B cell (primary cell): ENCODE data around the gene EPB41L4B. TPM values are rescaled to one million over a fixed set of nuclear protein-coding genes. Genes with fewer than 3 reads are reported as not detected.

ENCODE experiments used
- ATAC-seq: fragments of 200-7000 bp; cut with Tn5 transposase; one replicate; pipeline ENCODE4 v1.10.0; 2021; ENCODE audit warnings: low read depth, mild to moderate bottlenecking, moderate number of reproducible peaks, moderate library complexity
- CTCF ChIA-PET: fragments of 350-600 bp; sonication (Branson Sonifier 250); formaldehyde crosslinking; loops from one replicate; lab custom pipeline; 2021; ENCODE audit warnings: antibody characterized with exemption, inconsistent platforms; lab: Charles Lee
- POLR2A ChIA-PET: fragments of 350-600 bp; sonication (Branson Sonifier 250); formaldehyde crosslinking; loops from one replicate; lab custom pipeline; 2021; ENCODE audit warnings: antibody characterized with exemption; lab: Charles Lee
- DNase-seq: peaks from one replicate; pipeline ENCODE4 v3.0.0; 2013
- H2AFZ ChIP-seq: 2 replicates; pipeline ENCODE4 v1.6.1; 2012; ENCODE audit warnings: mild to moderate bottlenecking, low read depth, low read length; ENCODE audit not compliant: insufficient read depth, poor library complexity, severe bottlenecking
- H3K27ac ChIP-seq, 2 donors: 1 replicate in 1 of 2; 2 replicates in 1 of 2; pipeline ENCODE4 v1.5.1; 2012 to 2013; ENCODE audit warnings: low read length in 2 of 2, mild to moderate bottlenecking in 2 of 2, moderate library complexity in 1 of 2
- H3K27me3 ChIP-seq, 4 experiments: fragments of 200-600 bp in 1 of 4; sonication (generic) in 1 of 4; replicated peaks in 1 of 4; 1 replicate in 2 of 4; 2 replicates in 2 of 4; pipeline versions ENCODE4 v1.6.1 to v1.7.0; 2013 to 2016; ENCODE audit warnings: low read length in 3 of 4, mild to moderate bottlenecking in 2 of 4, mixed read lengths in 1 of 4, moderate library complexity in 1 of 4; ENCODE audit not compliant: insufficient read depth in 4 of 4, control insufficient read depth in 3 of 4; ENCODE audit errors: control extremely low read depth in 1 of 4
- H3K36me3 ChIP-seq, 2 experiments: replicated peaks in 1 of 2; 1 replicate in 1 of 2; 2 replicates in 1 of 2; pipeline versions ENCODE4 v1.6.1 to v1.7.1; 2013; ENCODE audit warnings: low read length in 1 of 2; ENCODE audit not compliant: insufficient read depth in 2 of 2, control insufficient read depth in 1 of 2; ENCODE audit errors: control extremely low read depth in 1 of 2, extremely low read depth in 1 of 2
- H3K4me1 ChIP-seq, 2 donors: fragments of 200-600 bp in 1 of 2; sonication (generic) in 1 of 2; 1 replicate in 1 of 2; 2 replicates in 1 of 2; pipeline versions ENCODE4 v1.5.1 to v1.6.1; 2013 to 2017; ENCODE audit warnings: low read length in 2 of 2; ENCODE audit not compliant: control insufficient read depth in 2 of 2, insufficient read depth in 2 of 2
- H3K4me2 ChIP-seq: replicated peaks from 2 replicates; pipeline ENCODE3; 2012; ENCODE audit warnings: mild to moderate bottlenecking, low read depth, low read length; ENCODE audit not compliant: poor library complexity, severe bottlenecking
- H3K4me3 ChIP-seq, 5 experiments: fragments of 200-600 bp in 1 of 5; sonication (generic) in 1 of 5; 1 replicate in 3 of 5; 2 replicates in 2 of 5; pipeline versions ENCODE4 v1.5.1 to v1.7.0; 2011 to 2016; ENCODE audit warnings: low read length in 4 of 5, mild to moderate bottlenecking in 4 of 5, low read depth in 2 of 5, control low read depth in 1 of 5, moderate library complexity in 1 of 5; ENCODE audit not compliant: insufficient read depth in 1 of 5; ENCODE audit errors: control extremely low read depth in 1 of 5, extremely low read depth in 1 of 5
- H3K79me2 ChIP-seq: fragments of 200-600 bp; sonication (generic); one replicate; pipeline ENCODE4 v1.6.0; 2016; ENCODE audit warnings: low read length; ENCODE audit not compliant: control insufficient read depth, insufficient read depth
- H3K9ac ChIP-seq: fragments of 200-600 bp; sonication (generic); 2 replicates; pipeline ENCODE4 v1.6.1; 2017; ENCODE audit warnings: mild to moderate bottlenecking, low read length, moderate library complexity
- H3K9me3 ChIP-seq, 3 donors: one replicate each; pipeline versions ENCODE4 v1.6.1 to v1.7.1; 2013; ENCODE audit warnings: low read length in 2 of 3; ENCODE audit not compliant: control insufficient read depth in 2 of 3, insufficient read depth in 1 of 3; ENCODE audit errors: control extremely low read depth in 1 of 3
- H4K20me1 ChIP-seq: 2 replicates; pipeline ENCODE4 v1.6.0; 2012; ENCODE audit warnings: mild to moderate bottlenecking, low read length; ENCODE audit not compliant: insufficient read depth, control insufficient read depth, poor library complexity, severe bottlenecking
- H3K27ac Mint-ChIP-seq: one replicate; pipeline ENCODE4 v1.8.0; 2021; ENCODE audit warnings: mixed read lengths
- H3K27me3 Mint-ChIP-seq: one replicate; pipeline ENCODE4 v1.8.0; 2021; ENCODE audit warnings: mixed read lengths
- H3K4me1 Mint-ChIP-seq: one replicate; pipeline ENCODE4 v1.8.0; 2021; ENCODE audit warnings: mixed read lengths
- H3K4me3 Mint-ChIP-seq: one replicate; pipeline ENCODE4 v1.8.0; 2021; ENCODE audit warnings: mixed read lengths
- H3K9me3 Mint-ChIP-seq: one replicate; pipeline ENCODE4 v1.8.0; 2022; ENCODE audit warnings: mixed read lengths; ENCODE audit not compliant: insufficient read depth
- EZH2 ChIP-seq: IDR thresholded peaks from 2 replicates; pipeline ENCODE4 v1.6.1; 2012; ENCODE audit warnings: borderline replicate concordance, low read depth, mild to moderate bottlenecking, moderate library complexity, low read length; ENCODE audit not compliant: insufficient read depth, poor library complexity, severe bottlenecking
- WGBS: methylation state at CpG from one replicate; pipeline ENCODE4 v1.1.5; 2013; ENCODE audit warnings: missing lambda C conversion rate; ENCODE audit not compliant: insufficient coverage; 5-methylcytosine and 5-hydroxymethylcytosine counted together
- intact Hi-C: fragments of 100-400 bp; cut with micrococcal nuclease; formaldehyde crosslinking; loops from one replicate; pipeline ENCODE4 v1.10.0; 2022
- polyA plus RNA-seq: library from polyadenylated mRNA; depleted of rRNA; stranded (reverse); fragments of >200 nt; gene quantifications from 2 replicates; pipeline ENCODE4 v1.2.3, GENCODE V29; 2012
- total RNA-seq, 2 donors: library from RNA; stranded (reverse); fragments of 120-200 nt in 1 of 2; gene quantifications; 1 replicate in 1 of 2; 2 replicates in 1 of 2; pipeline versions ENCODE4 v1.2.3 to v1.2.4, GENCODE V29; 2013 to 2022
- TF ChIP-seq, protein P1 (sequence below): fragments of 200-600 bp; IDR thresholded peaks from one replicate; pipeline ENCODE4 v1.8.0; 2022; ENCODE audit warnings: antibody characterized with exemption, mild to moderate bottlenecking

The EPB41L4B gene
- total and polyA plus RNA-seq, 2 donors (not counting 1 experiment from before 2014, with no cell fraction given) = 2.9 TPM; not detected in 1

DNA sequence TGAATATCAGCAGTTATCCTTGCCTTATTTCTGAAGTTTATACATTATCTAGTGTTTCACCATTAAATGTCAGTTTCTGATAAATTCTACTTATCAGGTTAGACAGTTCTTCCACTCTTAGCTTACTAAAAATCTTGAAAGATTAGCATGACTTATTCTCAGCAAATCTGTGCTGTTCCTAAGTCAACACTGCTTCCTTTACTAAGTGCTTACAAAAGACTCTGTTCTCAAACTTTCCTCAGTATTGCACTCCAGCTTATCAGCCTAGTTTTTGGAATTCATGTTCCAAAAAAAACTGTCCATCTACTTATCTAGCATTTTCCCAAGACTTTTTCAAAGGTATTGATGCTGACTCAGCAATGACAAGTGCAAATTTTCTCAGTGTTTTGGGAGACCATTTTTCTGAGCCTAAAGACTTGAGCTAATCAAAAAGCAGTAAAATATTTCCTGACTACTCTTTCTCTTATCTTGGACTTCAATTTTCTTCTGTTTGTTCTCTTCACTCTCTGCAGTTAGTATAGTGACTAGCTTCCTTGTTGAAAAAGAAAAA, 92.7 kb downstream of the EPB41L4B start:
- no peaks in the 10 kb centered on the region for H3K4me1 Mint-ChIP-seq
- ChIA-PET CTCF (no interaction called here), POLR2A (no interaction called here)
- TF ChIP-seq EZH2 = no peak
- TF ChIP-seq, protein P1, sequence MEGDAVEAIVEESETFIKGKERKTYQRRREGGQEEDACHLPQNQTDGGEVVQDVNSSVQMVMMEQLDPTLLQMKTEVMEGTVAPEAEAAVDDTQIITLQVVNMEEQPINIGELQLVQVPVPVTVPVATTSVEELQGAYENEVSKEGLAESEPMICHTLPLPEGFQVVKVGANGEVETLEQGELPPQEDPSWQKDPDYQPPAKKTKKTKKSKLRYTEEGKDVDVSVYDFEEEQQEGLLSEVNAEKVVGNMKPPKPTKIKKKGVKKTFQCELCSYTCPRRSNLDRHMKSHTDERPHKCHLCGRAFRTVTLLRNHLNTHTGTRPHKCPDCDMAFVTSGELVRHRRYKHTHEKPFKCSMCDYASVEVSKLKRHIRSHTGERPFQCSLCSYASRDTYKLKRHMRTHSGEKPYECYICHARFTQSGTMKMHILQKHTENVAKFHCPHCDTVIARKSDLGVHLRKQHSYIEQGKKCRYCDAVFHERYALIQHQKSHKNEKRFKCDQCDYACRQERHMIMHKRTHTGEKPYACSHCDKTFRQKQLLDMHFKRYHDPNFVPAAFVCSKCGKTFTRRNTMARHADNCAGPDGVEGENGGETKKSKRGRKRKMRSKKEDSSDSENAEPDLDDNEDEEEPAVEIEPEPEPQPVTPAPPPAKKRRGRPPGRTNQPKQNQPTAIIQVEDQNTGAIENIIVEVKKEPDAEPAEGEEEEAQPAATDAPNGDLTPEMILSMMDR = no peak
- ATAC-seq = no peak
- H4K20me1 ChIP-seq = no peaks in the 10 kb centered on the region
- no peak overlapping the region for H3K27ac ChIP-seq
- no peak for DNase-seq
- H3K9me3 Mint-ChIP-seq = no peaks in the 10 kb centered on the region
- H2AFZ ChIP-seq = no peak overlapping the region
- H3K4me3 ChIP-seq = no peak overlapping the region
- no peaks in the 10 kb centered on the region for H3K36me3 ChIP-seq
- H3K27me3 ChIP-seq = peaks cover 0 to 2% (median 0%) of the 10 kb centered on the region in 4 experiments
- no peak overlapping the region for H3K4me3 Mint-ChIP-seq
- H3K9ac ChIP-seq = no peak overlapping the region
- H3K4me2 ChIP-seq = no peak overlapping the region
- H3K79me2 ChIP-seq = no peaks in the 10 kb centered on the region
- peaks cover 10% of the 10 kb centered on the region for H3K27me3 Mint-ChIP-seq
- H3K27ac Mint-ChIP-seq = no peak overlapping the region
- no peaks in the 10 kb centered on the region for H3K4me1 ChIP-seq
- intact Hi-C loops = no loop called here
- no peaks in the 10 kb centered on the region for H3K9me3 ChIP-seq

DNA sequence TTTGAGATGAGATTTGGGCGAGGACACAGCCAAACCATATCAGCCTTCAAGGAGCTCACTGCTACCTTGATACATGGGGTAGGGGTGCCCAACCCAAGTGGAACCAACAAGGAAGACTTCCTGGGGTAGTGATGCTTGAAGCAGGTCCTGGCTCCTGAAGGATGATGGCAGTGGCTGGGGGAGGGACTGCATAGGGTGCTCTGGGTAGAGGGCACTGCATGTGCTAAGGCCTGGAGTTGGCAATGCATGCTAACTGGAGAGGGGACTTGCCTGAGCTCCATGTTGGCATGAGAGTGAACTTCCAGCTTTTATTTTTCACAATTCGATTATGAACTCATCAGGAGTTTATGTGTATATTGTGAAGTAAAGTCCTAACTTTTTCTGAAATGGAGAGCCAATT, 95.2 kb downstream of the EPB41L4B start:
- intact Hi-C loops = no loop called here
- H3K27ac Mint-ChIP-seq = no peak overlapping the region
- no peaks in the 10 kb centered on the region for H3K79me2 ChIP-seq
- TF ChIP-seq EZH2 = no peak
- TF ChIP-seq, protein P1 = no peak
- no peak overlapping the region for H3K4me3 ChIP-seq
- no peaks in the 10 kb centered on the region for H3K36me3 ChIP-seq
- no CpG with 5 or more reads among the region's 2 CpGs for WGBS
- no peaks in the 10 kb centered on the region for H3K9me3 ChIP-seq
- no peak overlapping the region for H3K27ac ChIP-seq
- no peak overlapping the region for H3K4me2 ChIP-seq
- no peak for DNase-seq
- H3K27me3 ChIP-seq = peaks cover 0 to 2% (median 0%) of the 10 kb centered on the region in 4 experiments
- no peaks in the 10 kb centered on the region for H3K4me1 ChIP-seq
- no peak overlapping the region for H3K9ac ChIP-seq
- H3K27me3 Mint-ChIP-seq = peaks cover 7% of the 10 kb centered on the region
- H2AFZ ChIP-seq = no peak overlapping the region
- no peaks in the 10 kb centered on the region for H3K4me1 Mint-ChIP-seq
- H4K20me1 ChIP-seq = no peaks in the 10 kb centered on the region
- CTCF ChIA-PET = no interaction called here
- no peak for ATAC-seq
- H3K4me3 Mint-ChIP-seq = no peak overlapping the region
- no peaks in the 10 kb centered on the region for H3K9me3 Mint-ChIP-seq
- POLR2A ChIA-PET = no interaction called here
